Measurements from ENCODE around the gene ZFP1. TPM values are rescaled to one million over a fixed set of nuclear protein-coding genes. Genes with fewer than 3 reads are reported as not detected.

The ZFP1 gene
- polyA plus RNA-seq, 2 of the 4 experiments (the other 2 are of a cell fraction), result 14.4 to 16.1 TPM

DNA sequence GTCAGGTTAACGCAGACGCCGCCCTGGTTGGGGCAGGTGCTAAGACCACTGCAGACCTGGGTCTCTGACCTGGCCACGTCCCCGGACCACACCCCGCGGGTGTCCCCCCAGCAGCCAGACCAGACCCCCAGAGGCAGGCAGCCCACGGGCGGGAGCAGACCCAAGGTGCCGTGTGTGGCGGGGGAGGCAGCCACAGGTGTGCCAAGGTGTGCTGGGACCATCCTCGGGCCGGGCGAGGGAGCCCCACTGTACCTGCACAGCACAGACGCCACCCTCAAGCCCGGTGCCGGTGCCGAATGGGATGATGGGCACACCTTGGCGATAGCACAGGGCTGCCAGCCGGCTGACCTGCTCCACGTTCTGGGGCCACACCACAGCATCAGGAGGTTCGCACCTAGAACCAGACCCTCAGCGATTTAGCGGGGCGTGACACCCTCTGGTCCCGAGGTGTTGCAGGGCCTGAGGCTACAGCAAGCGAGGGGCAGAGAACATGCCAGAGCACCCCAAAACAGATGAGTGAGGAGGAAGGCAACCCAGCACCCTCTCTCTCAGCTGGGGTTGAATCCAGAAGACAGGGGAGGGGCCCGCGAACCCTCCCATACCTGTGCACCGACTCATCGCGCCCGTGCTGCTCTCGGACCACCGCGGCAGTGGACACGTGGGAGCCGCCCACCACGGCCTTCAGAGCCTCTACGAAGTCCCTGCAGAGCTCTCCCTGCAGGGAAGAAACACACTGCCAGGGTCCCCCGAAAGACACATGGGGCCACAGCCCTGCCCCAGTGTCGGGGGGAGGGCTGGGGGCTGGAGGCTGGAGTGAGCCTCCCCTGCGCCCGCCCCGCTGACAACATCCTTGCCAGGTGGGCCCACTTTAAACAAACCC, 33.1 kb upstream of the ZFP1 start:
- ChIA-PET POLR2A (no interaction called here), CTCF (interaction anchor here (13.4 kb wide), 1 partner anchor 119 kb away, joined by 252 read pairs; the partner anchor contains the start of gene ZNRF1)
- TF ChIP-seq JUN (IDR thresholded peaks at IDR 0.05), result no peak
- H3K27ac ChIP-seq, result no peak overlapping the region
- H3K4me3 ChIP-seq, result no peak overlapping the region
- no peak for FAIRE-seq
- 86% methylated on average over 26 of the region's 45 CpGs for WGBS (ENCODE audit: missing lambda C conversion rate)
- no peak overlapping the region; the same call in 2 of the 3 replicates for H3K4me2 ChIP-seq
- DNase-seq (ENCODE audit: low read depth in 1 of 2, low spot score in 1 of 2), result no peak
- H3K4me1 ChIP-seq, result peaks cover 24% of the 10 kb centered on the region
- no peak for ATAC-seq
- H3K9me3 ChIP-seq, result no peaks in the 10 kb centered on the region

GRCh38 chr16:75116081-75116910, 32.0 kb upstream of the ZFP1 start, which contains the start of gene LDHD:
Gene LDHD (minus strand): TSS chr16:75116780. CDS start chr16:75116720, 60 bp downstream.
- Histone ChIP-seq H3K9me3 (no peaks in the 10 kb centered on the region; the same call in 1 of the 3 replicates), H3K4me3 (peak within 1 kb of the TSS; percentile 38), H3K4me2 (peak within 1 kb of the TSS; percentile 83), H3K4me1 (peaks cover 13% of the 10 kb centered on the region), H3K27ac (peak within 1 kb of the TSS; percentile 54 to 69)
- FAIRE-seq, result no peak
- TF ChIP-seq ZFP36 (IDR thresholded peaks at IDR 0.05; ENCODE audit: borderline replicate concordance, partially characterized antibody), result no peak
- ATAC-seq, result peak; percentile 92 to 95
- 32% methylated on average over 7 of the region's 15 CpGs for WGBS (ENCODE audit: missing lambda C conversion rate)
- peak; percentile 81 to 86 for DNase-seq (ENCODE audit: low read depth in 1 of 2, low spot score in 1 of 2)
- ChIA-PET CTCF (interaction anchor here (0.8 to 13.4 kb wide), 2 partner anchors 114 to 120 kb away, joined by 3 to 252 read pairs; partner anchors contain the start of gene ZNRF1), POLR2A (no interaction called here)

DNA sequence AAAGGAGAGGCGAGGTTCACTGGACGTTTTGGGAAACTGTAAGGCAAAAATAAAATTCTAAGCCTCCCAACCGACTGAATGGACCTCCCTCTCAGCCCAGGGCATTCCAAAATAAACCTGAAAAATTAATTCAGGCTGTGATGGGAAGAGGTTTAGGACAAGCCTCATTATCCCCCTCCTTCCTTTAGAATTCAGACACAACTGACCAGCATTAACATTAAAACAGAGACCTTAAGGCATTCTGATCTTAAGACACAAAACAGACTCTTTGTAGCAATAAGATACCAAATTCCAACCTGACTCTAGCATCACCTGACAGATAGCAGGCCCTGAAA, 31.4 kb upstream of the ZFP1 start:
- TF ChIP-seq ELK1 (IDR thresholded peaks at IDR 0.05; ENCODE audit: low read depth, low read length) (no peak), FOSL2 (IDR thresholded peaks at IDR 0.05) (no peak), FOSL2 (CRISPR knock-in tag; IDR thresholded peaks at IDR 0.05) (no peak), CHD2 (IDR thresholded peaks at IDR 0.05; ENCODE audit: low read length, partially characterized antibody) (no peak), EP300 (IDR thresholded peaks at IDR 0.05) (no peak), RCOR1 (IDR thresholded peaks at IDR 0.05; ENCODE audit: low read depth, low read length) (no peak), NPAS2 (CRISPR knock-in tag; IDR thresholded peaks at IDR 0.05; ENCODE audit: borderline replicate concordance) (no peak), CHD4 (IDR thresholded peaks at IDR 0.05; ENCODE audit: borderline replicate concordance) (no peak), BCL3 (IDR thresholded peaks at IDR 0.05) (no peak), HEYL (CRISPR knock-in tag; IDR thresholded peaks at IDR 0.05) (no peak), HOXB13 (CRISPR knock-in tag; IDR thresholded peaks at IDR 0.05; ENCODE audit: low read depth) (no peak), EHF (CRISPR knock-in tag; IDR thresholded peaks at IDR 0.05) (no peak), TP53 (CRISPR knock-in tag; IDR thresholded peaks at IDR 0.05) (no peak), KDM1A (IDR thresholded peaks at IDR 0.05; ENCODE audit: low read depth) (no peak), SMC3 (IDR thresholded peaks at IDR 0.05) (no peak), TFCP2L1 (CRISPR knock-in tag; IDR thresholded peaks at IDR 0.05) (no peak), POLR2A (IDR thresholded peaks at IDR 0.05; ENCODE audit: low read length) (no peak), PHF8 (IDR thresholded peaks at IDR 0.05; ENCODE audit: borderline replicate concordance, low read depth) (no peak), RARB (CRISPR knock-in tag; IDR thresholded peaks at IDR 0.05) (no peak)
- TF ChIP-seq, protein P1, sequence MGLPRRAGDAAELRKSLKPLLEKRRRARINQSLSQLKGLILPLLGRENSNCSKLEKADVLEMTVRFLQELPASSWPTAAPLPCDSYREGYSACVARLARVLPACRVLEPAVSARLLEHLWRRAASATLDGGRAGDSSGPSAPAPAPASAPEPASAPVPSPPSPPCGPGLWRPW (IDR thresholded peaks at IDR 0.05), result no peak
- TF ChIP-seq, protein P2, sequence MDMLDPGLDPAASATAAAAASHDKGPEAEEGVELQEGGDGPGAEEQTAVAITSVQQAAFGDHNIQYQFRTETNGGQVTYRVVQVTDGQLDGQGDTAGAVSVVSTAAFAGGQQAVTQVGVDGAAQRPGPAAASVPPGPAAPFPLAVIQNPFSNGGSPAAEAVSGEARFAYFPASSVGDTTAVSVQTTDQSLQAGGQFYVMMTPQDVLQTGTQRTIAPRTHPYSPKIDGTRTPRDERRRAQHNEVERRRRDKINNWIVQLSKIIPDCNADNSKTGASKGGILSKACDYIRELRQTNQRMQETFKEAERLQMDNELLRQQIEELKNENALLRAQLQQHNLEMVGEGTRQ (IDR thresholded peaks at IDR 0.05), result no peak
- DNase-seq (ENCODE audit: low read depth in 1 of 2, low spot score in 1 of 2) (no peak), FAIRE-seq (no peak), ATAC-seq (peak in 1 of 2 experiments; percentile 6; a peak in 3 of 6 replicates)
- peaks cover 2% of the 10 kb centered on the region; the same call in 2 of the 3 replicates for H3K9me3 ChIP-seq
- H3K4me3 ChIP-seq, result no peak overlapping the region
- WGBS (ENCODE audit: missing lambda C conversion rate), result 12% methylated on average over 3 of the region's 3 CpGs
- peaks cover 8% of the 10 kb centered on the region; the same call in 2 of the 3 replicates for H3K4me1 ChIP-seq
- peak overlapping the region; percentile 83 for H3K4me2 ChIP-seq
- ChIA-PET CTCF (interaction anchor here (0.8 to 13.4 kb wide), 2 partner anchors 115 to 121 kb away, joined by 3 to 252 read pairs; partner anchors contain the start of gene ZNRF1), POLR2A (no interaction called here)
- no peak overlapping the region for H3K27ac ChIP-seq

All from A549 (cell line).